HL-60 (cell line): ENCODE results near the gene PADI4.

Experiments
- DNase-seq, 2 experiments: peaks; one replicate each; pipeline ENCODE4 v3.0.0-alpha.2; 2010 to 2020; ENCODE audit warnings: low read depth in 1 of 2, low spot score in 1 of 2
- H3K27ac ChIP-seq: fragments of 250-450 bp; sonication (Bioruptor Pico); replicated peaks from 2 replicates; pipeline ENCODE4 v1.5.1; 2020; ENCODE audit warnings: mild to moderate bottlenecking, moderate library complexity
- H3K27me3 ChIP-seq: fragments of 250-450 bp; sonication (Bioruptor Pico); 2 replicates; pipeline ENCODE4 v1.5.1; 2021; ENCODE audit warnings: mild to moderate bottlenecking, moderate library complexity; ENCODE audit not compliant: insufficient read depth, poor library complexity, severe bottlenecking
- H3K4me3 ChIP-seq: replicated peaks from 2 replicates; pipeline ENCODE4 v1.5.1; 2011; ENCODE audit warnings: mild to moderate bottlenecking, control low read depth, low read length; ENCODE audit not compliant: insufficient read depth
- CTCF ChIP-seq: IDR thresholded peaks from one replicate; pipeline ENCODE4 v1.5.1; 2011; ENCODE audit warnings: low read length, control low read depth, inconsistent platforms; ENCODE audit not compliant: insufficient read depth
- GABPA ChIP-seq: IDR thresholded peaks from 2 replicates; pipeline ENCODE4 v1.6.1; 2012; ENCODE audit warnings: low read depth
- POLR2AphosphoS5 ChIP-seq: IDR thresholded peaks from 2 replicates; pipeline ENCODE4 v1.6.1; 2012; ENCODE audit warnings: low read depth
- REST ChIP-seq: IDR thresholded peaks from 2 replicates; pipeline ENCODE4 v1.6.1; 2012; ENCODE audit warnings: low read depth; ENCODE audit not compliant: insufficient replicate concordance
- SPI1 ChIP-seq: IDR thresholded peaks from 2 replicates; pipeline ENCODE4 v1.6.1; 2012; ENCODE audit warnings: low read depth, mild to moderate bottlenecking, borderline replicate concordance

The PADI4 gene

GRCh38 chr1:17264470-17264869 lies 43.5 kb upstream of the PADI4 start:
- TF ChIP-seq GABPA (no peak), REST (no peak), SPI1 (no peak), CTCF (no peak), POLR2AphosphoS5 (no peak)
- Histone ChIP-seq H3K27me3 (no peaks in the 10 kb centered on the region), H3K27ac (no peak overlapping the region), H3K4me3 (no peak overlapping the region)
- DNase-seq: no peak

GRCh38 chr1:17265162-17265561 lies 42.8 kb upstream of the PADI4 start:
- TF ChIP-seq SPI1: no peak
- TF ChIP-seq GABPA: no peak
- TF ChIP-seq REST: no peak
- no peak for TF ChIP-seq POLR2AphosphoS5
- no peak for TF ChIP-seq CTCF
- Histone ChIP-seq H3K27me3 (no peaks in the 10 kb centered on the region), H3K27ac (no peak overlapping the region), H3K4me3 (no peak overlapping the region)
- DNase-seq: no peak

- no peak for DNase-seq
- TF ChIP-seq CTCF: no peak
- TF ChIP-seq GABPA: no peak
- no peak for TF ChIP-seq POLR2AphosphoS5
- no peak for TF ChIP-seq REST
- TF ChIP-seq SPI1: no peak
- H3K27me3 ChIP-seq: no peaks in the 10 kb centered on the region
- no peak overlapping the region for H3K27ac ChIP-seq
- no peak overlapping the region for H3K4me3 ChIP-seq
Observed at GRCh38 chr1:17265950-17266349, 42.0 kb upstream of the PADI4 start.
